Measurements from ENCODE around the gene CNGA3.

CNGA3 gene

DNA sequence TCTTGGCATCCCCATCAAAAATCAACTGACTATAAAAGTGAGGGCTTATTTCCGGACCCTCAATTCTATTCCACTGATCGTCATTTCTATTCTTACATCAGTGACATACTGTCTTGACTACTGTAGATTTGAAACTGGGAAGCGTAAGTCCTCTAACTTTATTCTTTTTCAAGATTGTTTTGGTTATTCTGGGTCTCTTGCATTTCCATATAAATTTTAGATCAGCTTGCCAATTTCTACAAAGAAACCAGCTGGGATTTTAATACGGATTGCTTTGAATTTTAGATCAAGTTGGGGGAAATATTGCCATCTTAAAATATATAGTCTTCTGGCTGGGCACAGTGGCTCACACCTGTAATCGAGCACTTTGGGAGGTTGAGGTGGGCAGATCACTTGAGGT lies 80.5 kb downstream of the CNGA3 start:
- TF ChIP-seq POLR2AphosphoS5 (IDR thresholded peaks at IDR 0.05; ENCODE audit: low read depth) (no peak), GABPA (IDR thresholded peaks at IDR 0.05; ENCODE audit: low read depth) (no peak), SPI1 (IDR thresholded peaks at IDR 0.05; ENCODE audit: borderline replicate concordance, low read depth) (no peak)
- TF ChIP-seq, protein P1, sequence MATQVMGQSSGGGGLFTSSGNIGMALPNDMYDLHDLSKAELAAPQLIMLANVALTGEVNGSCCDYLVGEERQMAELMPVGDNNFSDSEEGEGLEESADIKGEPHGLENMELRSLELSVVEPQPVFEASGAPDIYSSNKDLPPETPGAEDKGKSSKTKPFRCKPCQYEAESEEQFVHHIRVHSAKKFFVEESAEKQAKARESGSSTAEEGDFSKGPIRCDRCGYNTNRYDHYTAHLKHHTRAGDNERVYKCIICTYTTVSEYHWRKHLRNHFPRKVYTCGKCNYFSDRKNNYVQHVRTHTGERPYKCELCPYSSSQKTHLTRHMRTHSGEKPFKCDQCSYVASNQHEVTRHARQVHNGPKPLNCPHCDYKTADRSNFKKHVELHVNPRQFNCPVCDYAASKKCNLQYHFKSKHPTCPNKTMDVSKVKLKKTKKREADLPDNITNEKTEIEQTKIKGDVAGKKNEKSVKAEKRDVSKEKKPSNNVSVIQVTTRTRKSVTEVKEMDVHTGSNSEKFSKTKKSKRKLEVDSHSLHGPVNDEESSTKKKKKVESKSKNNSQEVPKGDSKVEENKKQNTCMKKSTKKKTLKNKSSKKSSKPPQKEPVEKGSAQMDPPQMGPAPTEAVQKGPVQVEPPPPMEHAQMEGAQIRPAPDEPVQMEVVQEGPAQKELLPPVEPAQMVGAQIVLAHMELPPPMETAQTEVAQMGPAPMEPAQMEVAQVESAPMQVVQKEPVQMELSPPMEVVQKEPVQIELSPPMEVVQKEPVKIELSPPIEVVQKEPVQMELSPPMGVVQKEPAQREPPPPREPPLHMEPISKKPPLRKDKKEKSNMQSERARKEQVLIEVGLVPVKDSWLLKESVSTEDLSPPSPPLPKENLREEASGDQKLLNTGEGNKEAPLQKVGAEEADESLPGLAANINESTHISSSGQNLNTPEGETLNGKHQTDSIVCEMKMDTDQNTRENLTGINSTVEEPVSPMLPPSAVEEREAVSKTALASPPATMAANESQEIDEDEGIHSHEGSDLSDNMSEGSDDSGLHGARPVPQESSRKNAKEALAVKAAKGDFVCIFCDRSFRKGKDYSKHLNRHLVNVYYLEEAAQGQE (IDR thresholded peaks at IDR 0.05; ENCODE audit: insufficient replicate concordance, low read depth) = no peak
- no peak overlapping the region for H3K27ac ChIP-seq (replicated peaks)
- no peak for DNase-seq (ENCODE audit: low read depth in 1 of 2, low spot score in 1 of 2)

DNA sequence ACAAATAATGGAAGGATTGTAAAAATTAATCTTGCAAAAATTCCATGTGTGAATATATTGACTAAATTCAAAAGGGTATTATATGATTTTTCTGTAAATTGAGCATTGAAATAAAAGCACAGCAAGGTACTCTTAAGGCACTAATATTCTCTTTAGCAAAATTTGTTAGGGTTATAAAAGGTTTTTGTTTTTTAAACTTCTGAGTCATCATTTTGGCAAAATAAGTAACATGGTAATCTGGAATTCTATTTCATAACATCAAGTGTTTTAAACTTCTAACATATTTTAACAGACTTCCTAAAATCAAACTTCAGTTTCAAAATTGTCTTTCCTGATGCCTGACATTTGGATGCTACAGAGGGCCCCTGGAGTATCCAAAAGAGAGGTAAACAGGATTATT lies 85.9 kb downstream of the CNGA3 start:
- Histone ChIP-seq H3K27ac (replicated peaks) (no peak overlapping the region), H3K27me3 (ENCODE audit: insufficient read depth, poor library complexity, severe bottlenecking) (no peaks in the 10 kb centered on the region), H3K4me3 (replicated peaks; ENCODE audit: insufficient read depth, low read length) (no peak overlapping the region)
- TF ChIP-seq, protein P2, sequence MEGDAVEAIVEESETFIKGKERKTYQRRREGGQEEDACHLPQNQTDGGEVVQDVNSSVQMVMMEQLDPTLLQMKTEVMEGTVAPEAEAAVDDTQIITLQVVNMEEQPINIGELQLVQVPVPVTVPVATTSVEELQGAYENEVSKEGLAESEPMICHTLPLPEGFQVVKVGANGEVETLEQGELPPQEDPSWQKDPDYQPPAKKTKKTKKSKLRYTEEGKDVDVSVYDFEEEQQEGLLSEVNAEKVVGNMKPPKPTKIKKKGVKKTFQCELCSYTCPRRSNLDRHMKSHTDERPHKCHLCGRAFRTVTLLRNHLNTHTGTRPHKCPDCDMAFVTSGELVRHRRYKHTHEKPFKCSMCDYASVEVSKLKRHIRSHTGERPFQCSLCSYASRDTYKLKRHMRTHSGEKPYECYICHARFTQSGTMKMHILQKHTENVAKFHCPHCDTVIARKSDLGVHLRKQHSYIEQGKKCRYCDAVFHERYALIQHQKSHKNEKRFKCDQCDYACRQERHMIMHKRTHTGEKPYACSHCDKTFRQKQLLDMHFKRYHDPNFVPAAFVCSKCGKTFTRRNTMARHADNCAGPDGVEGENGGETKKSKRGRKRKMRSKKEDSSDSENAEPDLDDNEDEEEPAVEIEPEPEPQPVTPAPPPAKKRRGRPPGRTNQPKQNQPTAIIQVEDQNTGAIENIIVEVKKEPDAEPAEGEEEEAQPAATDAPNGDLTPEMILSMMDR (IDR thresholded peaks at IDR 0.05; ENCODE audit: insufficient read depth, low read length) = no peak
- TF ChIP-seq, protein P1 (IDR thresholded peaks at IDR 0.05; ENCODE audit: insufficient replicate concordance, low read depth) = no peak
- no peak for TF ChIP-seq POLR2AphosphoS5 (IDR thresholded peaks at IDR 0.05; ENCODE audit: low read depth)
- TF ChIP-seq SPI1 (IDR thresholded peaks at IDR 0.05; ENCODE audit: borderline replicate concordance, low read depth) = no peak
- TF ChIP-seq GABPA (IDR thresholded peaks at IDR 0.05; ENCODE audit: low read depth) = no peak
- DNase-seq (ENCODE audit: low read depth in 1 of 2, low spot score in 1 of 2) = no peak

More for the DNA sequence above, 80.5 kb downstream of the CNGA3 start:
- Histone ChIP-seq H3K4me3 (replicated peaks; ENCODE audit: insufficient read depth, low read length) (no peak overlapping the region), H3K27me3 (ENCODE audit: insufficient read depth, poor library complexity, severe bottlenecking) (no peaks in the 10 kb centered on the region)

DNA sequence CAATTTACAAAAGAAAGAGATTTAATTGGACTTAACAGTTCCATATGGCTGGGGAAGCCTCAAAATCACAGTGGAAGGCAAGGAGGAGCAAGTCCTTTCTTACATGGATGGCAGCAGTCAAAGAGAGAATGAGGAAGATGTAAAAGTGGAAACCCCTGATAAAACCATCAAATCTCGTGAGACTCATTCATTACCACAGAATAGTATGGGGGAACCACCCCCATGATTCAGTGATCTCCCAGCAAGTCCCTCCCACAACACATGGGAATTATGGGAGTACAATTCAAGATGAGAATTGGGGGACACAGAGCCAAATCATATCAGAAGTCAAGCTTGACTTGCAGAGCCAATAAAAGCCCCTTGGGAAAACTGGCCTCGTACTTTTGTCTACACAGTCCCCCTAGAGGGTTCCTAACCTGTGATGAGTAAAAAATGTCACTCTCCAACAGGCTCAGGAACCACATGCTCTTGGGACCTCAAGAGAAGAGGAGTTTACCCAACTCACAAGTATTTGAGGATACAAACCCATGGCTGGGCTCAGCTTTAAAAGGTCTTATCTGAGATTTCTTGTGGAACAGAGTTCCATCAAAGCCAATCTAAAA lies 87.2 kb downstream of the CNGA3 start:
- Histone ChIP-seq H3K4me3 (replicated peaks; ENCODE audit: insufficient read depth, low read length) (no peak overlapping the region), H3K27me3 (ENCODE audit: insufficient read depth, poor library complexity, severe bottlenecking) (no peaks in the 10 kb centered on the region), H3K27ac (replicated peaks) (no peak overlapping the region)
- TF ChIP-seq GABPA (IDR thresholded peaks at IDR 0.05; ENCODE audit: low read depth) = no peak
- TF ChIP-seq, protein P2 (IDR thresholded peaks at IDR 0.05; ENCODE audit: insufficient read depth, low read length) = no peak
- TF ChIP-seq SPI1 (IDR thresholded peaks at IDR 0.05; ENCODE audit: borderline replicate concordance, low read depth) = no peak
- TF ChIP-seq, protein P1 (IDR thresholded peaks at IDR 0.05; ENCODE audit: insufficient replicate concordance, low read depth) = no peak
- TF ChIP-seq POLR2AphosphoS5 (IDR thresholded peaks at IDR 0.05; ENCODE audit: low read depth) = no peak
- no peak for DNase-seq (ENCODE audit: low read depth in 1 of 2, low spot score in 1 of 2)

Measured in HL-60 (cell line).